HG02884 (cell line): ENCODE results near the gene NXN.
"Not testable (repeated sequence)": the region's sequence is repeated elsewhere in the genome, so short reads cannot be mapped to it uniquely, and the experiment has no call there.

Experiments used
- ATAC-seq: cut with Tn5 transposase; IDR thresholded peaks from one replicate; pipeline ENCODE4 v1.9.1; 2021; ENCODE audit warnings: mild to moderate bottlenecking, moderate library complexity; ENCODE audit not compliant: unreplicated experiment

The NXN gene

GRCh38 chr17:896953-897661 is 82.5 kb downstream of the NXN start:
- no peak for ATAC-seq

- no peak for ATAC-seq
Measured at GRCh38 chr17:896454-896853, 83.1 kb downstream of the NXN start.

GRCh38 chr17:892958-893357 is 86.6 kb downstream of the NXN start:
- no peak for ATAC-seq

- no peak for ATAC-seq
Measured at GRCh38 chr17:888998-889441, 90.6 kb downstream of the NXN start.

GRCh38 chr17:887551-888209 is 91.9 kb downstream of the NXN start:
- no peak for ATAC-seq

GRCh38 chr17:885971-886571 is 93.5 kb downstream of the NXN start:
- ATAC-seq = no peak

GRCh38 chr17:883586-883962 is 96.0 kb downstream of the NXN start:
- no peak for ATAC-seq

GRCh38 chr17:882827-883585 is 96.6 kb downstream of the NXN start:
- no peak for ATAC-seq

GRCh38 chr17:881778-882177 is 97.8 kb downstream of the NXN start:
- no peak for ATAC-seq

- ATAC-seq = no peak
Measured at GRCh38 chr17:880443-881269, 98.9 kb downstream of the NXN start.

GRCh38 chr17:879546-880442 is 99.8 kb downstream of the NXN start:
- ATAC-seq = no peak

GRCh38 chr17:877630-878029 is 101.9 kb downstream of the NXN start:
- ATAC-seq = no peak

GRCh38 chr17:876272-876671 is 103.3 kb downstream of the NXN start:
- ATAC-seq = no peak

- ATAC-seq = not testable (repeated sequence)
Measured at GRCh38 chr17:874590-874989, 105.0 kb downstream of the NXN start.

- ATAC-seq = no peak
Measured at GRCh38 chr17:872855-873254, 106.7 kb downstream of the NXN start.

GRCh38 chr17:871751-872519 is 107.6 kb downstream of the NXN start:
- ATAC-seq = no peak

- ATAC-seq = no peak
Measured at GRCh38 chr17:869567-870525, 109.7 kb downstream of the NXN start.

- ATAC-seq = no peak
Measured at GRCh38 chr17:869086-869485, 110.5 kb downstream of the NXN start.
